GM08714 (cell line): Measurements from ENCODE around the gene HIPK2.

Source experiments
- H3K4me3 ChIP-seq: fragments of 200-500 bp; sonication (Bioruptor generic); 2 replicates; pipeline ENCODE4 v1.5.1; 2014; ENCODE audit warnings: mild to moderate bottlenecking, low read length, inconsistent platforms
- ZNF274 ChIP-seq: IDR thresholded peaks from 2 replicates; pipeline ENCODE4 v1.6.1; 2012; ENCODE audit warnings: mild to moderate bottlenecking, low read depth, low read length

Gene HIPK2

GRCh38 chr7:139713061-139713460 is 64.7 kb downstream of the HIPK2 start:
- H3K4me3 ChIP-seq: no peak overlapping the region
- no peak for TF ChIP-seq ZNF274

GRCh38 chr7:139711991-139712743 is 65.6 kb downstream of the HIPK2 start:
- TF ChIP-seq ZNF274: no peak
- H3K4me3 ChIP-seq: no peak overlapping the region

- H3K4me3 ChIP-seq: no peak overlapping the region
- TF ChIP-seq ZNF274: no peak
Measured at GRCh38 chr7:139710036-139710435, 67.8 kb downstream of the HIPK2 start.

- no peak overlapping the region for H3K4me3 ChIP-seq
- TF ChIP-seq ZNF274: no peak
Measured at GRCh38 chr7:139709485-139709884, 68.3 kb downstream of the HIPK2 start.

- TF ChIP-seq ZNF274: no peak
- H3K4me3 ChIP-seq: no peak overlapping the region
Measured at GRCh38 chr7:139708541-139708940, 69.3 kb downstream of the HIPK2 start.

- no peak overlapping the region for H3K4me3 ChIP-seq
Measured at GRCh38 chr7:139706837-139707236, 71.0 kb downstream of the HIPK2 start.

GRCh38 chr7:139704308-139704879 is 73.4 kb downstream of the HIPK2 start:
- TF ChIP-seq ZNF274: no peak
- H3K4me3 ChIP-seq: no peak overlapping the region

More at GRCh38 chr7:139706837-139707236, 71.0 kb downstream of the HIPK2 start:
- no peak for TF ChIP-seq ZNF274

- TF ChIP-seq ZNF274: no peak
- H3K4me3 ChIP-seq: no peak overlapping the region; the same call in 1 of the 2 replicates
Measured at GRCh38 chr7:139703487-139704307, 74.1 kb downstream of the HIPK2 start.

- H3K4me3 ChIP-seq: no peak overlapping the region; the same call in 1 of the 2 replicates
- no peak for TF ChIP-seq ZNF274
Measured at GRCh38 chr7:139702811-139703486, 74.8 kb downstream of the HIPK2 start.

GRCh38 chr7:139702313-139702731 is 75.5 kb downstream of the HIPK2 start:
- TF ChIP-seq ZNF274: no peak
- H3K4me3 ChIP-seq: no peak overlapping the region

- no peak for TF ChIP-seq ZNF274
- no peak overlapping the region for H3K4me3 ChIP-seq
Measured at GRCh38 chr7:139701908-139702307, 75.9 kb downstream of the HIPK2 start.

GRCh38 chr7:139700505-139701235 is 77.1 kb downstream of the HIPK2 start:
- TF ChIP-seq ZNF274: no peak
- H3K4me3 ChIP-seq: no peak overlapping the region
